Smooth muscle cell (in vitro differentiated cells): ENCODE measurements around the gene CFAP221. TPM values are rescaled to one million over a fixed set of nuclear protein-coding genes. Genes with fewer than 3 reads are reported as not detected.

Experiments used
- DNase-seq: peaks from one replicate; lab custom pipeline; 2025; ENCODE audit not compliant: unreplicated experiment; lab: John Stamatoyannopoulos, UW
- H2AFZ ChIP-seq: fragments of 200-600 bp; sonication (generic); 2 replicates; pipeline ENCODE4 v1.6.0; 2016; ENCODE audit warnings: antibody characterized with exemption, low read depth, mild to moderate bottlenecking
- H3F3A ChIP-seq: fragments of 200-600 bp; sonication (generic); 2 replicates; pipeline ENCODE4 v1.6.0; 2017; ENCODE audit warnings: antibody characterized with exemption, low read depth
- H3K27ac ChIP-seq: fragments of 200-600 bp; sonication (generic); 2 replicates; pipeline ENCODE4 v1.5.1; 2016; ENCODE audit warnings: low read depth, mild to moderate bottlenecking
- H3K27me3 ChIP-seq: fragments of 200-600 bp; sonication (generic); 2 replicates; pipeline ENCODE4 v1.6.1; 2016; ENCODE audit warnings: low read depth, mild to moderate bottlenecking
- H3K36me3 ChIP-seq: fragments of 200-600 bp; sonication (generic); 2 replicates; pipeline ENCODE4 v1.5.1; 2016; ENCODE audit warnings: low read depth
- H3K4me1 ChIP-seq: fragments of 200-600 bp; sonication (generic); 2 replicates; pipeline ENCODE4 v1.5.1; 2016; ENCODE audit warnings: low read depth
- H3K4me2 ChIP-seq: fragments of 200-600 bp; sonication (generic); 2 replicates; pipeline ENCODE4 v1.6.0; 2016; ENCODE audit warnings: mild to moderate bottlenecking
- H3K4me3 ChIP-seq: fragments of 200-600 bp; sonication (generic); 2 replicates; pipeline ENCODE4 v1.5.1; 2016; ENCODE audit warnings: mild to moderate bottlenecking
- H3K79me2 ChIP-seq: fragments of 200-600 bp; sonication (generic); 2 replicates; pipeline ENCODE4 v1.6.0; 2016; ENCODE audit warnings: low read depth, mild to moderate bottlenecking
- H3K9ac ChIP-seq: fragments of 200-600 bp; sonication (generic); 2 replicates; pipeline ENCODE4 v1.6.0; 2016; ENCODE audit warnings: low read depth
- H3K9me3 ChIP-seq: fragments of 200-600 bp; sonication (generic); replicated peaks from 2 replicates; pipeline ENCODE4 v1.5.1; 2016; ENCODE audit warnings: low read depth
- H4K20me1 ChIP-seq: fragments of 200-600 bp; sonication (generic); 2 replicates; pipeline ENCODE4 v1.6.0; 2016; ENCODE audit warnings: low read depth
- CTCF ChIP-seq: fragments of 200-600 bp; sonication (generic); IDR thresholded peaks from 2 replicates; pipeline ENCODE4 v1.5.1; 2017; ENCODE audit warnings: borderline replicate concordance, mild to moderate bottlenecking, antibody characterized with exemption; ENCODE audit not compliant: insufficient read depth, poor library complexity, severe bottlenecking
- WGBS: methylation state at CpG from one replicate; pipeline ENCODE4 v1.1.7; 2016; ENCODE audit warnings: low lambda C conversion rate; 5-methylcytosine and 5-hydroxymethylcytosine counted together
- polyA plus RNA-seq: library from polyadenylated mRNA; unstranded; fragments of >200 nt; fragmentation: Nextera tagmentation; extraction: Ambion mirVana; gene quantifications from 2 replicates; pipeline ENCODE4 v1.2.1, GENCODE V29; 2016
- total RNA-seq: library from RNA; depleted of rRNA; stranded (reverse); fragments of >200 nt; gene quantifications from 2 replicates; pipeline ENCODE4 v1.2.3, GENCODE V29; 2014

CFAP221 gene
- total and polyA plus RNA-seq, 2 experiments from 2014 or later = 0.17 to 0.31 TPM

GRCh38 chr2:119523383-119523951 lies 20.8 kb upstream of the CFAP221 start:
- Histone ChIP-seq H3K4me3 (no peak overlapping the region), H3K4me2 (peak overlapping the region; percentile 61), H3K4me1 (peaks cover 4% of the 10 kb centered on the region), H3K79me2 (no peaks in the 10 kb centered on the region), H3F3A (no peaks in the 10 kb centered on the region), H4K20me1 (no peaks in the 10 kb centered on the region), H3K36me3 (no peaks in the 10 kb centered on the region), H3K9me3 (no peaks in the 10 kb centered on the region), H3K27me3 (peaks cover 85% of the 10 kb centered on the region), H3K27ac (no peak overlapping the region), H3K9ac (no peak overlapping the region), H2AFZ (no peak overlapping the region)
- 13% methylated on average over 21 of the region's 21 CpGs for WGBS
- no peak for DNase-seq
- no peak for TF ChIP-seq CTCF

- WGBS = 13% methylated on average over 48 of the region's 74 CpGs
- no peak for TF ChIP-seq CTCF
- H3K9ac ChIP-seq = no peak within 1 kb of the TSS
- no peak for DNase-seq
- peak within 1 kb of the TSS; percentile 61 for H3K4me2 ChIP-seq
- H3K36me3 ChIP-seq = no peaks in the 10 kb centered on the region
- H3K27me3 ChIP-seq = peaks cover 88% of the 10 kb centered on the region
- no peaks in the 10 kb centered on the region for H3K9me3 ChIP-seq
- H2AFZ ChIP-seq = no peak within 1 kb of the TSS
- H3F3A ChIP-seq = no peaks in the 10 kb centered on the region
- H4K20me1 ChIP-seq = no peaks in the 10 kb centered on the region
- H3K79me2 ChIP-seq = no peaks in the 10 kb centered on the region
- peaks cover 4% of the 10 kb centered on the region for H3K4me1 ChIP-seq
- H3K27ac ChIP-seq = no peak within 1 kb of the TSS
- peak within 1 kb of the TSS; percentile 16 for H3K4me3 ChIP-seq
Measured at GRCh38 chr2:119523952-119524694, 20.1 kb upstream of the CFAP221 start, which contains the start of gene SCTR. TSS of gene SCTR (minus strand) at chr2:119524483. CDS start at chr2:119524226, 257 bp downstream.

- Histone ChIP-seq H2AFZ (no peak overlapping the region), H3K36me3 (no peaks in the 10 kb centered on the region), H3K79me2 (no peaks in the 10 kb centered on the region), H3F3A (no peaks in the 10 kb centered on the region), H3K27me3 (peaks cover 79% of the 10 kb centered on the region), H3K27ac (no peak overlapping the region), H4K20me1 (no peaks in the 10 kb centered on the region), H3K4me1 (peaks cover 4% of the 10 kb centered on the region), H3K9me3 (no peaks in the 10 kb centered on the region), H3K4me2 (no peak overlapping the region), H3K9ac (no peak overlapping the region), H3K4me3 (no peak overlapping the region)
- WGBS = 87% methylated on average over 4 of the region's 4 CpGs
- TF ChIP-seq CTCF = no peak
- DNase-seq = no peak
Measured at GRCh38 chr2:119525614-119526013, 18.6 kb upstream of the CFAP221 start.
